ENCODE data around the gene GPR161.

Gene GPR161

DNA sequence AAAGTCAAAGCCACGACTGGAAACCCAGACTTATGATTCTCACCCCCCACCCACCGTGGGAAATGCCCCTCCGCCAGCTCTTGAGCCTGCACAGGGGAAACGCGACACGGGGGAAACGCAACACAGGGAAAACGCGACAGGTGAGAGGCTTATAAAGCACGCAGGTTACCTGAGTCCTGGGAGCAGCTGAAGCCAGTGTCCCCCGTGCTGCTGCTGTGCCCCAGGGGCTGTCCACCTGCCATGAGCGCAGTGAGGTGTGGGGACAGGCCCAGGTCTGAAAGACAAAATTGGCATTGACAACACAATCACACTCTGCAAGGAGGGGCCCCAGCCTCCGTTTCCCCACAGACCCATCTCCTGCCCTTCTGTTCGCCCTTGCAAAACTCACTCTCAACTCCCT lies 46.3 kb downstream of the GPR161 start:
- Histone ChIP-seq H3K79me2 (ENCODE audit: low read length) (no peaks in the 10 kb centered on the region), H3K36me3 (replicated peaks; ENCODE audit: low read depth, low read length) (no peaks in the 10 kb centered on the region), H3K27me3 (ENCODE audit: low read depth, low read length) (no peaks in the 10 kb centered on the region), H2AFZ (ENCODE audit: low read depth, low read length) (no peak overlapping the region), H3K4me2 (ENCODE audit: low read length) (no peak overlapping the region), H3K4me1 (ENCODE audit: low read length) (no peaks in the 10 kb centered on the region), H4K20me1 (ENCODE audit: insufficient read depth, low read length) (no peaks in the 10 kb centered on the region), H3K4me3 (ENCODE audit: low read length) (no peak overlapping the region), H3K9me3 (ENCODE audit: insufficient read depth, low read length) (no peaks in the 10 kb centered on the region), H3K27ac (ENCODE audit: low read length) (no peak overlapping the region), H3K9ac (ENCODE audit: low read length) (no peak overlapping the region)
- TF ChIP-seq EZH2phosphoT487 (IDR thresholded peaks at IDR 0.05; ENCODE audit: low read depth) = no peak
- TF ChIP-seq, protein P1, sequence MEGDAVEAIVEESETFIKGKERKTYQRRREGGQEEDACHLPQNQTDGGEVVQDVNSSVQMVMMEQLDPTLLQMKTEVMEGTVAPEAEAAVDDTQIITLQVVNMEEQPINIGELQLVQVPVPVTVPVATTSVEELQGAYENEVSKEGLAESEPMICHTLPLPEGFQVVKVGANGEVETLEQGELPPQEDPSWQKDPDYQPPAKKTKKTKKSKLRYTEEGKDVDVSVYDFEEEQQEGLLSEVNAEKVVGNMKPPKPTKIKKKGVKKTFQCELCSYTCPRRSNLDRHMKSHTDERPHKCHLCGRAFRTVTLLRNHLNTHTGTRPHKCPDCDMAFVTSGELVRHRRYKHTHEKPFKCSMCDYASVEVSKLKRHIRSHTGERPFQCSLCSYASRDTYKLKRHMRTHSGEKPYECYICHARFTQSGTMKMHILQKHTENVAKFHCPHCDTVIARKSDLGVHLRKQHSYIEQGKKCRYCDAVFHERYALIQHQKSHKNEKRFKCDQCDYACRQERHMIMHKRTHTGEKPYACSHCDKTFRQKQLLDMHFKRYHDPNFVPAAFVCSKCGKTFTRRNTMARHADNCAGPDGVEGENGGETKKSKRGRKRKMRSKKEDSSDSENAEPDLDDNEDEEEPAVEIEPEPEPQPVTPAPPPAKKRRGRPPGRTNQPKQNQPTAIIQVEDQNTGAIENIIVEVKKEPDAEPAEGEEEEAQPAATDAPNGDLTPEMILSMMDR (IDR thresholded peaks at IDR 0.05; ENCODE audit: low read depth, low read length) = no peak

GRCh38 chr1:168089979-168090337 lies 46.8 kb downstream of the GPR161 start:
- no peak overlapping the region for H3K27ac ChIP-seq (ENCODE audit: low read length)
- no peak overlapping the region for H3K9ac ChIP-seq (ENCODE audit: low read length)
- no peak overlapping the region for H3K4me3 ChIP-seq (ENCODE audit: low read length)
- no peak for TF ChIP-seq EZH2phosphoT487 (IDR thresholded peaks at IDR 0.05; ENCODE audit: low read depth)
- no peak overlapping the region for H2AFZ ChIP-seq (ENCODE audit: low read depth, low read length)
- H3K27me3 ChIP-seq (ENCODE audit: low read depth, low read length) = no peaks in the 10 kb centered on the region
- H3K79me2 ChIP-seq (ENCODE audit: low read length) = no peaks in the 10 kb centered on the region
- H3K4me2 ChIP-seq (ENCODE audit: low read length) = no peak overlapping the region
- H3K9me3 ChIP-seq (ENCODE audit: insufficient read depth, low read length) = no peaks in the 10 kb centered on the region
- H3K36me3 ChIP-seq (replicated peaks; ENCODE audit: low read depth, low read length) = no peaks in the 10 kb centered on the region
- H4K20me1 ChIP-seq (ENCODE audit: insufficient read depth, low read length) = no peaks in the 10 kb centered on the region
- peaks cover 1% of the 10 kb centered on the region; the same call in 1 of the 2 replicates for H3K4me1 ChIP-seq (ENCODE audit: low read length)

GRCh38 chr1:168089326-168089978 lies 47.3 kb downstream of the GPR161 start:
- no peaks in the 10 kb centered on the region for H3K9me3 ChIP-seq (ENCODE audit: insufficient read depth, low read length)
- peaks cover 3% of the 10 kb centered on the region; the same call in 1 of the 2 replicates for H3K4me1 ChIP-seq (ENCODE audit: low read length)
- no peak overlapping the region for H3K9ac ChIP-seq (ENCODE audit: low read length)
- H3K27ac ChIP-seq (ENCODE audit: low read length) = no peak overlapping the region
- no peaks in the 10 kb centered on the region for H3K27me3 ChIP-seq (ENCODE audit: low read depth, low read length)
- H3K4me2 ChIP-seq (ENCODE audit: low read length) = no peak overlapping the region
- H2AFZ ChIP-seq (ENCODE audit: low read depth, low read length) = no peak overlapping the region
- no peak overlapping the region for H3K4me3 ChIP-seq (ENCODE audit: low read length)
- H3K79me2 ChIP-seq (ENCODE audit: low read length) = no peaks in the 10 kb centered on the region
- H4K20me1 ChIP-seq (ENCODE audit: insufficient read depth, low read length) = no peaks in the 10 kb centered on the region
- no peaks in the 10 kb centered on the region for H3K36me3 ChIP-seq (replicated peaks; ENCODE audit: low read depth, low read length)
- TF ChIP-seq, protein P1 (IDR thresholded peaks at IDR 0.05; ENCODE audit: low read depth, low read length) = no peak

- no peak overlapping the region for H3K9ac ChIP-seq (ENCODE audit: low read length)
- H3K27ac ChIP-seq (ENCODE audit: low read length) = no peak overlapping the region
- TF ChIP-seq, protein P1 (IDR thresholded peaks at IDR 0.05; ENCODE audit: low read depth, low read length) = no peak
- TF ChIP-seq EZH2phosphoT487 (IDR thresholded peaks at IDR 0.05; ENCODE audit: low read depth) = no peak
Observed at GRCh38 chr1:168088511-168089325, 48.0 kb downstream of the GPR161 start.

More at GRCh38 chr1:168088511-168089325, 48.0 kb downstream of the GPR161 start:
- no peaks in the 10 kb centered on the region for H3K36me3 ChIP-seq (replicated peaks; ENCODE audit: low read depth, low read length)
- H2AFZ ChIP-seq (ENCODE audit: low read depth, low read length) = no peak overlapping the region
- no peak overlapping the region for H3K4me2 ChIP-seq (ENCODE audit: low read length)
- H3K27me3 ChIP-seq (ENCODE audit: low read depth, low read length) = no peaks in the 10 kb centered on the region
- peaks cover 3% of the 10 kb centered on the region; the same call in 1 of the 2 replicates for H3K4me1 ChIP-seq (ENCODE audit: low read length)
- no peaks in the 10 kb centered on the region for H3K79me2 ChIP-seq (ENCODE audit: low read length)
- H3K9me3 ChIP-seq (ENCODE audit: insufficient read depth, low read length) = no peaks in the 10 kb centered on the region
- H4K20me1 ChIP-seq (ENCODE audit: insufficient read depth, low read length) = no peaks in the 10 kb centered on the region
- no peak overlapping the region for H3K4me3 ChIP-seq (ENCODE audit: low read length)

Data from OCI-LY3 (cell line).